WERI-Rb-1 (cell line): Measurements from ENCODE around the gene RFXANK.

ENCODE experiments used
- DNase-seq: peaks from one replicate; pipeline ENCODE4 v3.0.0-alpha.2; 2020
- H3K27ac ChIP-seq: fragments of 250-450 bp; sonication (Bioruptor Pico); 2 replicates; pipeline ENCODE4 v1.5.1; 2020; ENCODE audit warnings: mild to moderate bottlenecking, moderate library complexity
- H3K27me3 ChIP-seq: fragments of 250-450 bp; sonication (Bioruptor Pico); 2 replicates; pipeline ENCODE4 v1.5.1; 2021; ENCODE audit warnings: mild to moderate bottlenecking, low read depth, moderate library complexity; ENCODE audit not compliant: insufficient read depth, severe bottlenecking
- H3K36me3 ChIP-seq: fragments of 250-450 bp; sonication (Bioruptor Pico); 2 replicates; pipeline ENCODE4 v1.5.1; 2020; ENCODE audit warnings: mild to moderate bottlenecking, moderate library complexity
- H3K4me3 ChIP-seq: 2 replicates; pipeline ENCODE4 v1.5.1; 2011; ENCODE audit warnings: low read depth, mild to moderate bottlenecking, control low read depth, low read length
- H3K9me3 ChIP-seq: fragments of 250-450 bp; sonication (Bioruptor Pico); 2 replicates; pipeline ENCODE4 v1.5.1; 2021; ENCODE audit warnings: mild to moderate bottlenecking, moderate library complexity; ENCODE audit not compliant: severe bottlenecking
- TF ChIP-seq, protein P1 (sequence below): IDR thresholded peaks from 2 replicates; pipeline ENCODE4 v1.5.1; 2011; ENCODE audit warnings: low read depth, mild to moderate bottlenecking, control low read depth, inconsistent platforms, low read length

The RFXANK gene

DNA sequence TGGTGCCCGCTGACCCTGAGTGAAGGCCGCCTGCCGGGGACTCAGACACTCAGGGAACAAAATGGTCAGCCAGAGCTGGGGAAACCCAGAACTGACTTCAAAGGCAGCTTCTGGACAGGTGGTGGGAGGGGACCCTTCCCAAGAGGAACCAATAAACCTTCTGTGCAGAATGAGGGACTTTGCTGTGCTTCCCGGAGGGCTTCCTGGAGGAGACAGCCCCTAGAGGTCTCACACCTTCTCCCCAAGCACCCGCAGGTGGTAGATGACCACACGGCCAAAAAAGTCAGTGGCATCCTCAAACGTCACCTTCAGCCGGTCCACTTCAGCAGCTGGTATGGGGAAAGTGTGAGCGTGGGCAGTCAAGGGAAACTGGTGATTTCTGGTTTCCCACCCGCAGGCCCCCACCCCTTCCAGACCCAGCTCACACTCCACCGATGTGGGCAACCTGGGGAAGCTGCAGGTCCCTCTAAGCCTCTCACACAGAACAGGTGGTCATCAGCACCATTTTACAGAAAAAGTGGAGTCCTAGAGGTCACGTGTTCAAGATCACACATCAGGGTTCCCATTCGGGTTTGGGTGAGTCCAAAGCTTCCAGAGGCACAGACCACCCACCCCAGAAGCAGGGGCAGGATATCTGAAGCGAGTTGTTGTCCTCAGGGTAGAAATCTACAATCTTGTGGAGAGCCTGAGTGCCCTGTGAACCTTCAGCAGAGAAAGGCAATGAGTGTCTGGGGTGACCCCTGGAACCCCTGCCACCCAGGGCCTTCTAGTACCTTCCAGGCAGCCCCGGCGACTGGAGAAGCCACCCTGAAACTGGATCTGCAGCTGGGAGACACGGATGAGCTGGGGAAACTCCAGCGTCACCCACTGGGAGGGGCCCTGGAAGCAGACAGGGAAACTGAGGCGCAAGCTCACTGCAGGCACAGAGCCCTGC lies 9.9 kb downstream of the RFXANK start:
- Histone ChIP-seq H3K27ac (no peak overlapping the region), H3K27me3 (no peaks in the 10 kb centered on the region), H3K36me3 (peaks cover 43% of the 10 kb centered on the region), H3K9me3 (no peaks in the 10 kb centered on the region), H3K4me3 (peak overlapping the region; percentile 88)
- TF ChIP-seq, protein P1, sequence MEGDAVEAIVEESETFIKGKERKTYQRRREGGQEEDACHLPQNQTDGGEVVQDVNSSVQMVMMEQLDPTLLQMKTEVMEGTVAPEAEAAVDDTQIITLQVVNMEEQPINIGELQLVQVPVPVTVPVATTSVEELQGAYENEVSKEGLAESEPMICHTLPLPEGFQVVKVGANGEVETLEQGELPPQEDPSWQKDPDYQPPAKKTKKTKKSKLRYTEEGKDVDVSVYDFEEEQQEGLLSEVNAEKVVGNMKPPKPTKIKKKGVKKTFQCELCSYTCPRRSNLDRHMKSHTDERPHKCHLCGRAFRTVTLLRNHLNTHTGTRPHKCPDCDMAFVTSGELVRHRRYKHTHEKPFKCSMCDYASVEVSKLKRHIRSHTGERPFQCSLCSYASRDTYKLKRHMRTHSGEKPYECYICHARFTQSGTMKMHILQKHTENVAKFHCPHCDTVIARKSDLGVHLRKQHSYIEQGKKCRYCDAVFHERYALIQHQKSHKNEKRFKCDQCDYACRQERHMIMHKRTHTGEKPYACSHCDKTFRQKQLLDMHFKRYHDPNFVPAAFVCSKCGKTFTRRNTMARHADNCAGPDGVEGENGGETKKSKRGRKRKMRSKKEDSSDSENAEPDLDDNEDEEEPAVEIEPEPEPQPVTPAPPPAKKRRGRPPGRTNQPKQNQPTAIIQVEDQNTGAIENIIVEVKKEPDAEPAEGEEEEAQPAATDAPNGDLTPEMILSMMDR = no peak
- DNase-seq = no peak

DNA sequence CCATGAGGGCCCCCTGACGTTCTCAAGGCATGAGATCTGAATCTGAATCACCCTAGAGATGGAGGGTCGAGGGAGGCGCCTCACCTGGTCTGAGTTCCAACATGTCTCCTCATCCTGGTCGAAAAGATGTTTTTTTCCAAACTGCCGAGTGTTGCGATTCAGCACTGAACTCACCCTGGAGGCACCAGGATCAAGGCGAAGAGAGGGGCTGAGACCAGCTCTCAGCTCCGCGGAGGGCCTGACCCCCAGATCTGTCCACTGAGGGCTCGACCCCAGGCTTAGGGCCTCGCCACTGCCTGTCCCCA lies 10.6 kb downstream of the RFXANK start:
- DNase-seq = no peak
- TF ChIP-seq, protein P1 = no peak
- H3K4me3 ChIP-seq = peak overlapping the region; percentile 88
- no peaks in the 10 kb centered on the region for H3K27me3 ChIP-seq
- peak overlapping the region; percentile 73 for H3K27ac ChIP-seq
- no peaks in the 10 kb centered on the region for H3K9me3 ChIP-seq
- peaks cover 36% of the 10 kb centered on the region for H3K36me3 ChIP-seq

DNA sequence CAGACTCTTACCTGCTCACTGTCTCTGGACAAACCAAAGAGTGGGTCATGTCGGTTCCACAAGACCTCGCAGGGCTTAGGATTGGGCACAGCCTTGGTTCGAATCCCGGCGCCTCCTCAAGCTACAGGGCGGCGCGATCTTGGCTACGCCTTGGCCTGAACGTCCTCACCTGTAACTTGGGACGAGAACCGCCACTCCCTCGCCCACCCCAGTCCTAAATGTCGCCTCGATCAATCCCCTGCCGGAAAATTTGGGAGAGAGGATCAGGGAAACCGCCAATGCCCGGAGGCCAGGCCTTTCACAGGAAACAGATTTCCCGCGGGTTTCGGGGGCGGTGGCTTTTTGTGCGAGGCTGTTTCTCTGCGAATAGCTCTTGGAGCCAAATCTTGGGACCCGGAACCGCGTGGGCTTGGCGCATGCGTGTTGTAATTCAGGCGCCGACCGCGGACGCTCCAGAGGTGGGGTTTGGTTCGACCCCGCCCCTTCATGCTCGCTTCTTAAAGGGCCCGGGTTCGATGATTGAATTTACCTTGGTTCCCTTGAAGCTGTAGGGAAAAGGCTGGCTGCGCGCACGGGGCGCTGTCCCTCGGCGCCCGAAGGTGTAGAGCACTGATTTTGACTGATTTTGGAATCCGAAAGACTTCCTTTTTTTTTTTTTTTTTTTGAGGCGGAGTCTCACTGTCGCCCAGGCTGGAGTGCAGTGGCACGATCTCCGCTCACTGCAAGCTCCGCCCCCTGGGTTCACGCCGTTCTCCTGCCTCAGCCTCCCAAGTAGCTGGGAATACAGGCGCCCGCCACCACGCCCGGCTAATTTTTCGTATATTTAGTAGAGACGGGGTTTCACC lies 11.2 kb downstream of the RFXANK start, which contains the start of gene NR2C2AP:
Gene NR2C2AP, minus strand, starts transcription at position 403 of the 845 bp plus-strand sequence. Its CDS starts 354 bp downstream, at position 49.
- peak; percentile 92 for DNase-seq
- Histone ChIP-seq H3K9me3 (no peaks in the 10 kb centered on the region), H3K27ac (peak within 1 kb of the TSS; percentile 73), H3K36me3 (peaks cover 33% of the 10 kb centered on the region), H3K4me3 (peak within 1 kb of the TSS; percentile 88), H3K27me3 (no peaks in the 10 kb centered on the region)
- TF ChIP-seq, protein P1 = no peak

DNA sequence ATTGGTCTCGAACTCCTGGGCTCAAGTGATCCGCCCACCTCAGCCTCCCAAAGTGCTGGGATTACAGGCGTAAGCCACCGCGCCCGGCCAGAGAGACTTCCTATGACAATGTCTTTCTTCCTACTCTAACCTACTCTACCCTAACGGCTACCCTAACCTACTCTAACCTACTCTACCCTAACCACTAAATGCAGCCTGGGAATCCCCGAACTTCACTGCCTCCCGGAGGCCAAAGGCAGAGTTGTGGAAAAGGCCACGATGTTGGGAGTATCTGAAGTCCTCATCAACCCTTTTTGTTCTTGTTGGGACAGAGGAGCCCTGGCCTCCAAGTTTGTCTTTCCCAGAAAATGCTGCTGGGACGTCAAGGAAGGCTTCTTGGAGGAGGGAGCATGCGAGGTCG lies 12.1 kb downstream of the RFXANK start:
- no peak overlapping the region for H3K27ac ChIP-seq
- no peaks in the 10 kb centered on the region for H3K27me3 ChIP-seq
- DNase-seq = no peak
- TF ChIP-seq, protein P1 = no peak
- peaks cover 25% of the 10 kb centered on the region for H3K36me3 ChIP-seq
- no peak overlapping the region for H3K4me3 ChIP-seq
- no peaks in the 10 kb centered on the region for H3K9me3 ChIP-seq

DNA sequence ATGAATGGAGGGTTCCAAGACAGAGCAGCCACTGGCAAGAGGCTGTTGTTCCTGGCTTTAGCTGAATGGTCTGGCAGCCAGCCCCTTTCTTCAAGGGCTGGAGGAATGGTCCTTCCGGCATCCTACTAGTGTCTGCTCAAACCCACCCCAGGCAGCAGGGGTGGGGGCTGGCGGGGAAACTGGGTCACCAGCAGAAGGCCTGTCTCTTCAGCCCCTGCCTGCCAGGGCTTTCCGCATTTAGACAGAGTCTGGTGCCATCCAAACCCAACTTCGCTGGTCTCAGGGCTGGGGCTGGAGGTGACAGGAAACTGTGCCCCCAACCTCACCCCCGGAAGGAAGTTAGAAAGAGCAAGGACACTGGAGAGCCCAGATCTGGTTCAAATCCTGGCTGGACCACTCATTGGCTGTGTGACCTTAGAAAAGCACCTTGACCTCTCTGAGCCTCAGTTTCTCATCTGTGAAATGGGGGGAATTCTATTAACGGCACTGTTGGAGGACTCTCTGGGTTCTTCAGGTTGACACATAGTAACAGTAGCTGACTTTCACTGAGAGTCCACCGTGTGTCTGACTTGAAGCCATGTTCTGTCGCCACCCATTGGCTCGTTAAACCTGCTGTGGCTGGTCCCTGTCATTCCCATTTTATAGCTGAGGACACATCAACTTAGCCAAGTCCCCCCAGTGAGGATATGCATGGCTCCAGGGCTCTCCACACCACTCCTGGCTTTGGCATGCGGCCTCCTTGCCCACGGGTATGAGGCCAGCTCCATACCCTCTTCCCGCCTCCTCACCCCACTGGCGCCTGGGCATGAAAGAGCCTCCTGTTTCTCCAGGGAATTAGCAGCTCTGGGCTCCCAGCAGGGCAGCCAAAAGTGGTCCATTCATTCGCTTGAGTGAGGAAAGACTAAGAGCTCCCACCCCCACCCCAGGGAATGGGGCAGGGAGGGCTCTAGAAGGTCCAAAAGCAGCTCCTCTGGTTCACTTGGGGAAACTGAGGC lies 13.7 kb downstream of the RFXANK start:
- TF ChIP-seq, protein P1 = no peak
- DNase-seq = no peak
- Histone ChIP-seq H3K4me3 (no peak overlapping the region), H3K36me3 (peaks cover 19% of the 10 kb centered on the region), H3K27ac (no peak overlapping the region), H3K27me3 (no peaks in the 10 kb centered on the region), H3K9me3 (no peaks in the 10 kb centered on the region)
